Measurements from ENCODE around the gene PPP4R1.
A peak's percentile ranks its signal among the peaks of the same experiment; 100 is the strongest.

Gene PPP4R1

GRCh38 chr18:9568186-9568585 lies 46.2 kb downstream of the PPP4R1 start:
- Histone ChIP-seq H3K36me3 (peaks cover 82 to 100% (median 91%) of the 10 kb centered on the region in 11 experiments), H3K4me2 (no peak overlapping the region), H3K9me3 (replicated peaks in 1 of 11) (no peaks in the 10 kb centered on the region), H3K4me1 (peaks cover 0 to 26% (median 0%) of the 10 kb centered on the region in 10 experiments; a peak in 4 of 20 replicates), H3K27me3 (no peaks in the 10 kb centered on the region), H3K27ac (no peak overlapping the region), H4K20me1 (peaks cover 0 to 22% (median 0%) of the 10 kb centered on the region in 11 experiments; a peak in 6 of 22 replicates), H3K4me3 (no peak overlapping the region), H3K9ac (no peak overlapping the region)
- TF ChIP-seq Cebpa-rat (IDR thresholded peaks at IDR 0.05): no peak

GRCh38 chr18:9565407-9565806 lies 49.0 kb downstream of the PPP4R1 start:
- TF ChIP-seq Cebpa-rat (IDR thresholded peaks at IDR 0.05): no peak
- Histone ChIP-seq H3K9ac (no peak overlapping the region), H4K20me1 (peaks cover 0 to 24% (median 0%) of the 10 kb centered on the region in 11 experiments; a peak in 6 of 22 replicates), H3K4me3 (no peak overlapping the region), H3K9me3 (replicated peaks in 1 of 11) (no peaks in the 10 kb centered on the region), H3K36me3 (peaks cover 72 to 100% (median 96%) of the 10 kb centered on the region in 11 experiments), H3K27me3 (no peaks in the 10 kb centered on the region), H3K27ac (no peak overlapping the region), H3K4me1 (peaks cover 0 to 51% (median 0%) of the 10 kb centered on the region in 10 experiments; a peak in 6 of 20 replicates), H3K4me2 (peak overlapping the region in 1 of 11 experiments; percentile 12; a peak in 1 of 22 replicates)

GRCh38 chr18:9563331-9563730 lies 51.0 kb downstream of the PPP4R1 start:
- H3K9ac ChIP-seq: no peak overlapping the region
- no peak for TF ChIP-seq Cebpa-rat (IDR thresholded peaks at IDR 0.05)
- peaks cover 0 to 54% (median 0%) of the 10 kb centered on the region in 10 experiments; a peak in 6 of 20 replicates for H3K4me1 ChIP-seq
- H3K4me3 ChIP-seq: no peak overlapping the region
- H4K20me1 ChIP-seq: peaks cover 0 to 26% (median 0%) of the 10 kb centered on the region in 11 experiments; a peak in 7 of 22 replicates
- H3K36me3 ChIP-seq: peaks cover 71 to 100% (median 96%) of the 10 kb centered on the region in 11 experiments
- no peak overlapping the region for H3K27ac ChIP-seq
- no peaks in the 10 kb centered on the region for H3K9me3 ChIP-seq (replicated peaks in 1 of 11)
- peak overlapping the region in 1 of 11 experiments; percentile 63; a peak in 1 of 22 replicates for H3K4me2 ChIP-seq
- no peaks in the 10 kb centered on the region for H3K27me3 ChIP-seq

- H3K36me3 ChIP-seq: peaks cover 71 to 100% (median 96%) of the 10 kb centered on the region in 11 experiments
- peak overlapping the region in 2 of 11 experiments; percentile 63 to 67; a peak in 4 of 22 replicates for H3K4me2 ChIP-seq
- peaks cover 0 to 27% (median 0%) of the 10 kb centered on the region in 11 experiments; a peak in 7 of 22 replicates for H4K20me1 ChIP-seq
- no peaks in the 10 kb centered on the region for H3K9me3 ChIP-seq (replicated peaks in 1 of 11)
- H3K4me1 ChIP-seq: peaks cover 0 to 58% (median 0%) of the 10 kb centered on the region in 10 experiments; a peak in 6 of 20 replicates
- H3K4me3 ChIP-seq: no peak overlapping the region
- peak overlapping the region in 1 of 11 experiments; percentile 64; a peak in 1 of 22 replicates for H3K27ac ChIP-seq
- TF ChIP-seq Cebpa-rat (IDR thresholded peaks at IDR 0.05): no peak
- no peaks in the 10 kb centered on the region for H3K27me3 ChIP-seq
- H3K9ac ChIP-seq: no peak overlapping the region
Observed at GRCh38 chr18:9562584-9562983, 51.8 kb downstream of the PPP4R1 start.

GRCh38 chr18:9561759-9562158 lies 52.6 kb downstream of the PPP4R1 start:
- TF ChIP-seq Cebpa-rat (IDR thresholded peaks at IDR 0.05): no peak
- no peaks in the 10 kb centered on the region for H3K27me3 ChIP-seq
- H3K9me3 ChIP-seq (replicated peaks in 1 of 11): no peaks in the 10 kb centered on the region
- peak overlapping the region in 2 of 11 experiments; percentile 24 to 64; a peak in 4 of 22 replicates for H3K27ac ChIP-seq
- H3K4me2 ChIP-seq: peak overlapping the region in 3 of 11 experiments; percentile 13 to 67 (median 63); a peak in 5 of 22 replicates
- H3K4me1 ChIP-seq: peaks cover 0 to 58% (median 0%) of the 10 kb centered on the region in 10 experiments; a peak in 6 of 20 replicates
- H3K9ac ChIP-seq: 0 out of 22 replicates have a peak overlapping the region, but pooled peaks of 1 of the 11 experiments have one; percentile 7
- peaks cover 71 to 100% (median 96%) of the 10 kb centered on the region in 11 experiments for H3K36me3 ChIP-seq
- H4K20me1 ChIP-seq: peaks cover 0 to 26% (median 0%) of the 10 kb centered on the region in 11 experiments; a peak in 7 of 22 replicates
- no peak overlapping the region for H3K4me3 ChIP-seq

GRCh38 chr18:9559253-9559652 lies 55.1 kb downstream of the PPP4R1 start:
- no peaks in the 10 kb centered on the region for H3K27me3 ChIP-seq
- TF ChIP-seq Cebpa-rat (IDR thresholded peaks at IDR 0.05): no peak
- H3K4me2 ChIP-seq: no peak overlapping the region
- H3K27ac ChIP-seq: no peak overlapping the region
- H4K20me1 ChIP-seq: peaks cover 0 to 15% (median 0%) of the 10 kb centered on the region in 11 experiments; a peak in 4 of 22 replicates
- H3K9ac ChIP-seq: no peak overlapping the region
- H3K36me3 ChIP-seq: peaks cover 81 to 100% (median 99%) of the 10 kb centered on the region in 11 experiments
- peaks cover 0 to 12% (median 4%) of the 10 kb centered on the region in 11 experiments; a peak in 8 of 22 replicates for H3K9me3 ChIP-seq (replicated peaks in 1 of 11)
- no peak overlapping the region for H3K4me3 ChIP-seq
- peaks cover 0 to 47% (median 0%) of the 10 kb centered on the region in 10 experiments; a peak in 6 of 20 replicates for H3K4me1 ChIP-seq

GRCh38 chr18:9558387-9559064 lies 55.8 kb downstream of the PPP4R1 start:
- H3K27ac ChIP-seq: no peak overlapping the region; a peak in 1 of 22 replicates

GRCh38 chr18:9557250-9557943 lies 57.0 kb downstream of the PPP4R1 start:
- no peak overlapping the region for H3K4me2 ChIP-seq
- peaks cover 0 to 18% (median 0%) of the 10 kb centered on the region in 11 experiments; a peak in 3 of 22 replicates for H4K20me1 ChIP-seq
- no peak for TF ChIP-seq Cebpa-rat (IDR thresholded peaks at IDR 0.05)
- no peaks in the 10 kb centered on the region for H3K27me3 ChIP-seq
- peaks cover 0 to 29% (median 0%) of the 10 kb centered on the region in 10 experiments; a peak in 6 of 20 replicates for H3K4me1 ChIP-seq
- no peak overlapping the region for H3K27ac ChIP-seq
- peaks cover 11 to 30% (median 22%) of the 10 kb centered on the region in 11 experiments; a peak in 21 of 22 replicates for H3K9me3 ChIP-seq (replicated peaks in 1 of 11)
- H3K4me3 ChIP-seq: no peak overlapping the region
- H3K9ac ChIP-seq: no peak overlapping the region
- peaks cover 86 to 100% (median 99%) of the 10 kb centered on the region in 11 experiments for H3K36me3 ChIP-seq

More at GRCh38 chr18:9558387-9559064, 55.8 kb downstream of the PPP4R1 start:
- Histone ChIP-seq H3K4me1 (peaks cover 0 to 40% (median 0%) of the 10 kb centered on the region in 10 experiments; a peak in 6 of 20 replicates), H4K20me1 (peaks cover 0 to 15% (median 0%) of the 10 kb centered on the region in 11 experiments; a peak in 4 of 22 replicates), H3K9ac (no peak overlapping the region), H3K36me3 (peaks cover 86 to 100% (median 99%) of the 10 kb centered on the region in 11 experiments), H3K27me3 (no peaks in the 10 kb centered on the region), H3K4me2 (peak overlapping the region in 2 of 11 experiments; percentile 30 to 41; a peak in 3 of 22 replicates), H3K4me3 (no peak overlapping the region), H3K9me3 (replicated peaks in 1 of 11) (peaks cover 2 to 19% (median 11%) of the 10 kb centered on the region in 11 experiments; a peak in 21 of 22 replicates)
- TF ChIP-seq Cebpa-rat (IDR thresholded peaks at IDR 0.05): no peak

Data from BLaER1 treated with 17β-estradiol and CSF1 and Interleukin-3, amounts not matched to agents 10 nM and 100 nM (cell line).